ENCODE results near the gene IL23A. TPM values are rescaled to one million over a fixed set of nuclear protein-coding genes. Genes with fewer than 3 reads are reported as not detected.

IL23A gene
- total RNA-seq, 2 experiments from 2014 or later = 2.9 to 12.4 TPM

DNA sequence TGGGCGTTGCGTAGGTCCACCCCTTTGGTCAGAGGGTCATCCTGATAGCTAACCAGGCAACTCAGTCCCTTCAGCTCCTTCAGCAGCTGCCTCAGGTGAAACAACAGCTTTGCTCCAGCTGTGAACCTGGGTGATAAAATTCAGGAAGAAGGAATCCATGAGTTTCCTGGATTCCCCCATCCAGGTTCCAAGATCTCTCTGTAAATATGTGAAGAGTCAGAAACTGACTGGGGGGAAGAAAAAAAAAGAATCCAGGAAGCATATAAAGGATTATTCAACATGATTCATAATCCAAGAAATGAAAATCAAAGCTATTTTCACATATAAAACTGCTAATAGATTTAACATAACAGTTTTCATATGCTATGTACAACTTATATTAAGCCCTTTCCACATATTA is 12.6 kb downstream of the IL23A start:
- H3K36me3 Mint-ChIP-seq = peaks cover 67% of the 10 kb centered on the region

DNA sequence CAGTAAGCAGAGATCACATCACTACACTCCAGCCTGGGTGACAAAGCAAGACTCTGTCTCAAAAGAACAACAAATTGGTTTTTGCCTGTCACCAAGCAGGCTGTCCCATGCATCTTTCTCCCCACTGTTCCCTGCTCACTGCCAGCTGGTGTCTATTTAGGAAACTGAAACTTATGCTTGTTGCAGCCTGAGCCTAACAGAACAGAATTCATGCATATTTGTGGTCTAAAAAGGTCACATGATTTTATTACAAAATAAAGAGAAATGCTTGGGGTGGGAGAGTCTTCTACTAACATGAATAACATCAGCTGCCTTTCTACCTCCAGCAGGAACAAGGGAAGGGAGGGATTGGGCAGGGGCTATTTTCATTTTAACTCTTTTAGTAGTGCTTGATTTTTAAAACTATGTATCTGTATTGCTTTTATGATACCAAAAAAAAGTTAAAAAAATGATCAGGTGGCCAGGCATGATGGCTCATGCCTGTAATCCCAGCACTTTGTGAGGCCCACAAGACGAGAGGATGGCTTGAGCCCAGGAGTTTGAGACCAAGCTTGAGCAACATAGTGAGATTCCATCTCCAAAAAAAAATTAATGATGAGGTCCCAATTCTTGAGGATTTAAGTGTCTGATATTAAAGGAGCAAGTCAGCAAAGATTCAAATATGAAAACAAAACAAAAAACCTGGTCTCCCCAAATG is 20.3 kb downstream of the IL23A start:
- CTCF ChIA-PET = interaction anchor here (0.8 to 4.6 kb wide), 18 partner anchors 11 to 241 kb away, joined by 3 to 21 read pairs (median 5); partner anchors contain the start of genes ANKRD52, CNPY2, COQ10A and ESYT1
- DNase-seq (peak; percentile 52), ATAC-seq (no peak)
- Mint-ChIP-seq H3K36me3 (peaks cover 35% of the 10 kb centered on the region), H3K27me3 (no peaks in the 10 kb centered on the region), H3K9me3 (ENCODE audit: low read depth) (no peaks in the 10 kb centered on the region), H3K4me3 (peak overlapping the region; percentile 93), H3K27ac (peak overlapping the region; percentile 95), H3K4me1 (peaks cover 24% of the 10 kb centered on the region)

More for the DNA sequence above, 12.6 kb downstream of the IL23A start:
- no peak overlapping the region for H3K4me3 Mint-ChIP-seq
- ATAC-seq = no peak
- CTCF ChIA-PET = interaction anchor here (1.4 kb wide), 1 partner anchor 10 kb away, joined by 7 read pairs; the partner anchor contains the start of gene STAT2
- peaks cover 8% of the 10 kb centered on the region for H3K4me1 Mint-ChIP-seq
- H3K9me3 Mint-ChIP-seq (ENCODE audit: low read depth) = no peaks in the 10 kb centered on the region
- no peak for DNase-seq
- H3K27ac Mint-ChIP-seq = no peak overlapping the region
- no peaks in the 10 kb centered on the region for H3K27me3 Mint-ChIP-seq

DNA sequence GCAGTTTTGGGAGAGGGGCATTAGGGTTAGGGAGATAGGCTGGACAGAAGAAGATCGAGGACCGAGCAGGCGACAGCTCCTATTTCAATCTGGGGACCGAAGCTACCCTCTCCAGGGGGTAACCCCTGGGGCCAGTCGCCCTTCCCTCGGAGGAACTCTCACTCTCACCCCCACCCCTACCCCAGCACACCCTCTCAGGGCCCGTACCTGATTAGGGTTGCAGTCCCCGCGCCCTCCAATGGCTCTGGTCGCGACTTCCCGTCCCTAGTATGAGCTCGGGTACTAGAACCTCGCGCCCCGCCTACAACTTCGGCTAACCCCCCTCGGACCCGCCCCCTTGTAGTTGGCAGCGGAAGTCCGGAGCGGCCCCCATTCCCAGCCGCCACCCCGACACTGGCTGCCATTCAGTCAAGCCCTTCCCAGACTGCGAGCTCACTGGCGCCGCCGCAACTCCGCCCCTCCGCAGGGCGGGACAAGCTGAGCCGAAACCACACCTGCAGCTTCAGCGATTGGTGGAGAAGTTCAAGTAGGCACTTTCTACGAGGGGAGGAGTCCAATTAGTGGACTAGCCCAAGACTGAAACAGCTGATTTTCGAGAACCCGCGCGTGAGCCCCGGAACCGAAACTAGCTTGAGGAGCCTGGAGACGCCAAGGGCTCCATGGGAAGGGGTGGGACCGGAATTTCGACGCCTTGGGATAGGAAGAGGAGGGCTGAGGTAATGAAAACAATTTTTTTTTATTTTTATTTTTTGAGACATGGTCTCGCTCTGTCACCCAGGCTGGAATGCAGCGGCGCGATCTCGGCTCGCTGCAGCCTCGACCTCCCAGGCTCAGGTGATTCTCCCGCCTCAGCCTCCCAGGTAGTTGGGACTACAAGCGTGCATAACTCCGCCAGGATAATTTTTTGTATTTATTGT is 21.4 kb downstream of the IL23A start, which contains the start of gene STAT2:
Gene STAT2 (minus strand): TSS at position 257 of the 917 bp plus-strand sequence. CDS start 3,536 bp downstream, outside the sequence.
- DNase-seq (peak; percentile 100), ATAC-seq (peak; percentile 97)
- Mint-ChIP-seq H3K4me3 (peak within 1 kb of the TSS; percentile 93), H3K27me3 (no peaks in the 10 kb centered on the region), H3K9me3 (ENCODE audit: low read depth) (no peaks in the 10 kb centered on the region), H3K4me1 (peaks cover 24% of the 10 kb centered on the region), H3K36me3 (peaks cover 25% of the 10 kb centered on the region), H3K27ac (peak within 1 kb of the TSS; percentile 95)
- CTCF ChIA-PET = interaction anchor here (0.8 to 4.6 kb wide), 24 partner anchors 9 to 276 kb away, joined by 3 to 21 read pairs (median 5); partner anchors contain the start of genes ANKRD52, CNPY2, COQ10A and ESYT1

DNA sequence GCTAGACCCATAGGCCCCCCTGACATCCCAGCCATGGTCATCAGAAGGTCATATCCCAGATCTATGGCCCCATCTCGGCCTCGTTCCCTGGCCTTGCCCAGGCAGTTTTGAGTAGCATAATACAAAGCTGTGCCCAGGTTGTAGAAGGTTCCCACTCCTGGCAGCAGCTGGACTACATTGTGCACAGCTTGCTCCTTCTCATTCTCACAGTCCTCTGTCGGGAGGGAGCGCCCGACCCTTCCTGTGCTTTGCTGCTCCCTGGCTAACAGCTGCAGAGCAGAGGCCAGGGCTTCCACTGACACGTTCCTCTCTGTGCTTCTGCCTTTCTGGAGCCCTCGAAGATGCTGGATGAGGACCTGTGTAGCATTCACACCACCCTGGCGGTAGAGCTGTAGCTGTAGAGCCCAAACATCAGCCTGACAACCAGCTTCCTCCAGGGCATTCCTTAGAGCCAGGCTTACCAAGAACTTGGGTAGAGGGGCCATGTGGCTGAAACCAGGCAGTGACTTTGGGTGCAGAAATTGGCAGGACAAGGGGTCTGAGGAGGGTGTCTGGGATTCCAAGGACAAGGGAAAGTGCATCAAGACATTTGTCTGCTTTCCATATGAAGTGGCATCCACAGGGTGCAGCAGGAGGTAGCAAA is 22.9 kb downstream of the IL23A start:
- DNase-seq (no peak), ATAC-seq (no peak)
- CTCF ChIA-PET = interaction anchor here (1.0 to 4.6 kb wide), 6 partner anchors 10 to 243 kb away, joined by 4 to 21 read pairs (median 6); partner anchors contain the start of genes PAN2, SMARCC2 and ZC3H10
- Mint-ChIP-seq H3K27ac (peak overlapping the region; percentile 95), H3K4me1 (peaks cover 19% of the 10 kb centered on the region), H3K27me3 (no peaks in the 10 kb centered on the region), H3K36me3 (peaks cover 15% of the 10 kb centered on the region), H3K9me3 (ENCODE audit: low read depth) (no peaks in the 10 kb centered on the region), H3K4me3 (peak overlapping the region; percentile 93)

DNA sequence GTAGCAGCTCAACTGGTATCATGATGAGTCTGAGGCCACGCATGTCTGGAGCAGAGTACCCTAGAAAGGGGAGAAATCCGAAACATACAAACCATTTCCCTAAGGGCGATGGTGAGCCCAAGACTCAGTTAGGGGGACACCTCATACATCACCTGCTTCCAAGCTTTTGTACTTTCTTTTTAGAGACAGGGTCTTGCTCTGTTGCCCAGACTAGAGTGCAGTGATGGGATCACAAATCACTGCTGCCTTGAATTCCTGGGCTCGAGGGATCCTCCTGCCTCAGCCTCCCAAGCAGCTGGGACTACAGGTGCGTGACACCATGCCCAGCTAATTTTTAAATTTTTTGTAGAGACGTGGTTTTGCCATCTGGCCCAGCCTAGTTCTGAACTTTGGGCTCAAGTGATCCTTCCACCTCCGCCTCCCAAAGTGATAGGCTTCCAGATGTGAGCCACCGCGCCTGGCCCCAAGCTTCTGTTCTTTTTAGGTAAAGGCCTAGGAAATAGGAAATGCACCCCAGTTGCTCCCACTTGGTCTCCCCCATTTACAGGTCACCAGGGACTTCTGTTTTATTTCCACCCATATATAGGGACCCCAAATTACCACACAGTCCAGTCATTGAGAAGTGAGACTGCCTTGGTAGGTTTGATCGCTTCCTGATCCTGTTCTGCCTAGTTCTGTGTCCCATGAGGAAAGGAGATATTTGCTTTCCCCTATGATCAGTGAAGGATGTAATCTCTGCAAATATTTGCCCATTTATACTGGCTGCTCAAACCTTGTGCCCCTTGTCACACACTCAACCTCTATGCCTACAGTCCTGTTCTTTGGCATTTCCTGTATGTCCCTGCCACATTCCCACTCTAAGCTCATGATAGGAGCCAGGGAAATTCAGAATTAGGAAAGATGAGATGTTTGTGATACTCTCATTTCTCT is 23.7 kb downstream of the IL23A start, which contains the start of gene APOF:
Gene APOF (minus strand): TSS at position 728 of the 930 bp plus-strand sequence. CDS start 112 bp downstream, at position 616.
- Mint-ChIP-seq H3K27ac (peak within 1 kb of the TSS; percentile 54), H3K27me3 (no peaks in the 10 kb centered on the region), H3K36me3 (peaks cover 13% of the 10 kb centered on the region), H3K4me3 (peak within 1 kb of the TSS; percentile 93), H3K9me3 (ENCODE audit: low read depth) (no peaks in the 10 kb centered on the region), H3K4me1 (peaks cover 18% of the 10 kb centered on the region)
- DNase-seq = no peak
- CTCF ChIA-PET = interaction anchor here (1.0 to 4.6 kb wide), 4 partner anchors 29 to 244 kb away, joined by 4 to 21 read pairs (median 7); partner anchors contain the start of genes PAN2, SMARCC2 and ZC3H10
- no peak for ATAC-seq

DNA sequence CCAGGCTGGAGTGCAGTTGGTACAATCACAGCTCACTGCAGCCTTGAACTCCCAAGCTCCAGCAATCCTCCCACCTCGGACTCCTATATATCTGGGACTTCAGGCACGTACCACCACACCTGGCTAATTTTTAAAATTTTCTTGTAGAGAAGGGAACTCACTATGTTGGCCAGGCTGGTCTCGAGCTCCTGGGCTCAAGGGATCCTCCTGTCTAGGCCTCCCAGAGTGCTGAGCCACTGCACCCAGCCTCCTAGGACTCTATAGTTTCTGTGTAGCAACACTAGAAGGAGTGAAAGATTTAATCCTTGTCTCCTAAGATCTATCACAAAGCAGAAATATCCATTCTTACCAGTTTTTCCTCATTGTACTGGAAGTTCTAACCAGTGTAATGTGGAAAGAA is 28.3 kb downstream of the IL23A start:
- H3K9me3 Mint-ChIP-seq (ENCODE audit: low read depth) = no peaks in the 10 kb centered on the region
- DNase-seq (no peak), ATAC-seq (no peak)
- H3K27ac Mint-ChIP-seq = no peak overlapping the region
- no peaks in the 10 kb centered on the region for H3K36me3 Mint-ChIP-seq
- H3K27me3 Mint-ChIP-seq = peaks cover 7% of the 10 kb centered on the region
- CTCF ChIA-PET = no interaction called here
- H3K4me1 Mint-ChIP-seq = no peaks in the 10 kb centered on the region
- H3K4me3 Mint-ChIP-seq = no peak overlapping the region

DNA sequence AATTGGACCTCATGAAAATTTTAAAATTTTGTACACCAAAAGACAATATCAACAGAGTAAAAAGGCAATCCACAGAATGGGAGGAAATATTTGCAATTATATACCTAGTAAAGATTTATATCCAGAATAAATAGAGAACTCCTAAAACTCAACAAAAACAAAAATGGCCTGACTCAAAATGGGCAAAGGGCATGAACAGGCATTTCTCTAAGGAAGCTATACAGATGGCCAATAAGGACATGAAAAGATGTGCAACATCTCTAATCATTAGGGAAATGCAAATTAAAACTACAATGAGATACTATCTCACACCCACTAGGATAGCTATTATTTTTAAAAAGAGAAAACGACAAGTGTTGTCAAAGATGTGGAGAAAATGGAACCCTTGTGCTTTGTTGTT is 34.8 kb downstream of the IL23A start:
- Mint-ChIP-seq H3K9me3 (ENCODE audit: low read depth) (peaks cover 5% of the 10 kb centered on the region), H3K27ac (no peak overlapping the region), H3K36me3 (no peaks in the 10 kb centered on the region), H3K27me3 (peaks cover 15% of the 10 kb centered on the region), H3K4me3 (no peak overlapping the region), H3K4me1 (no peaks in the 10 kb centered on the region)
- CTCF ChIA-PET = no interaction called here
- ATAC-seq = no peak
- DNase-seq = no peak

DNA sequence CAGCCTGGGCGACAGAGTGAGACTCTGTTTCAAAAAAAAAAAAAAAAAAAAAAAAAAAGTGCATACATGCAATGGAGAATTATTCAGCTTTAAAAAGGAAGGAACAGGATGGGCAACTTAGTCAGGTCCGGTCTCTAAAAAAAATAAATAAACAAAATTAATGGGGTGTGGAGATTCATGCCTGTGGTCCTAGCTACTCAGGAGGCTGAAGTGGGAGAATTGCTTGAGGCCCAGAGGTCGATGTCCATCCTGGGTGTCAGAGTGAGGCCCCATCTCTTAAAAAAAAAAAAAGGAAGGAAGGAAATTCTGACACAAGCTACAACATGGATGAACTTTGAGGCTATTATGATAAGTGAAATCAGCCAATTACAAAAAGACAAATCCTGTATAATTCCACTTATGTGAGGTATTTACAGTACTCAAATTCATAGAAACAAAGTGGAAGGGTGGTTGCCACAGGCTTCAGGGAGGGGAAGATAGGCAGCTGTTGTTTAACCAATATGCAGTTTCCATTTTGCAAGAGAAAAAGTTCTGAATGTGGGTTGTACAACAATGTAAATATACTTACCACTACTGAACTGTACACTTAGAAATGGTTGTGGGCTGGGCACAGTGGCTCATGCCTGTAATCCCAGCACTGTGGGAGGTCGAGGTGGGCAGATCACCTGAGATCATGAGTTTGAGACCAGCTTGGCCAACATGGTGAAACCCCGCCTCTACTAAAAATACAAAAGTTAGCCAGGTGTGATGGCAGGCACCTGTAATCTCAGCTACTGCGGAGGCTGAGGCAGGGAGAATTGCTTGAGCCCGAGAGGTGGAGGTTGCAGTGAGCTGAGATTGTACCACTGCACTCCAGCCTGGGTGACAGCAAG is 36.3 kb downstream of the IL23A start:
- H3K4me1 Mint-ChIP-seq = no peaks in the 10 kb centered on the region
- CTCF ChIA-PET = interaction anchor here (1.2 kb wide), 1 partner anchor 54 kb away, joined by 3 read pairs; no protein-coding TSS in a partner anchor
- no peak overlapping the region for H3K4me3 Mint-ChIP-seq
- ATAC-seq (no peak), DNase-seq (no peak)
- peaks cover 15% of the 10 kb centered on the region for H3K27me3 Mint-ChIP-seq
- no peaks in the 10 kb centered on the region for H3K36me3 Mint-ChIP-seq
- no peak overlapping the region for H3K27ac Mint-ChIP-seq
- H3K9me3 Mint-ChIP-seq (ENCODE audit: low read depth) = peaks cover 5% of the 10 kb centered on the region

DNA sequence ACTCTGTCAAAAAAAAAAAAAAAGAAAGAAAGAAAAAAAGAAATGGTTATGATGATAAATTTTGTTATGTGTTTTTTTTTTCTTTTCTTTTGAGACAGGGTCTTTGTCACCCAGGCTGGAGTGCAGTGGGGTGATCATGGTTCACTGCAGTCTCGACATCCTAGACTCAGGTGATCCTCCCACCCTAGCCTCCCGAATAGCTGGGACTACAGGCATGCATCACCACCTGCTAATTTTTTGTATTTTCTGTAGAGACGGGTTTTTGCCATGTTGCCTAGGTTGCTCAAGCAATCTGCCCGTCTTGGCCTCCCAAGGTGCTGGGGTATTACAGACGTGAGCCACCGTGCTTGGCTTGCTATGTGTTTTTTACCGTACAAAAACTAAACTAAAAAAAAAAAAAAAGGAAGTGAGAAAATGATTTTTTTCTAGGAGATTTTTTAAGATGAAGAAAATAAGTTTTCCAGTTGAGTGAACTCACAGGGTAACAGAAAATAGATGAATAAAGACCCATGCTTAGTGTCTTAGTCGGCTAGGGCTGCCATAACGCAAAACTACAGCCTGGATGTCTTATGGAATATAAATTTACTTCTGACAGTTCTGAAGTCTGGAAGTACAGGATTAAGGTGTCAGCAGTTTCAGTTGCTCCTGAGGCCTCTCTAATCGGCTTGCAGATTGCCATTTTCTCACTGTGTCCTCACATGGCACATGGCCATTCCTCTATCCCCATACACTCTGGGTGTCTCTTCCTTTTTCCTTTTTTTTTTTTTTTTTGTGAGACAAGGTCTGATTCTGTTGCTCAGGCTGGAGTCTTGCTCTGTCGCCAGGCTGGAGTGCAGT is 37.1 kb downstream of the IL23A start:
- no peak overlapping the region for H3K4me3 Mint-ChIP-seq
- ATAC-seq (no peak), DNase-seq (no peak)
- CTCF ChIA-PET = no interaction called here
- H3K27ac Mint-ChIP-seq = no peak overlapping the region
- H3K36me3 Mint-ChIP-seq = no peaks in the 10 kb centered on the region
- H3K4me1 Mint-ChIP-seq = no peaks in the 10 kb centered on the region
- H3K9me3 Mint-ChIP-seq (ENCODE audit: low read depth) = peaks cover 5% of the 10 kb centered on the region
- H3K27me3 Mint-ChIP-seq = peaks cover 17% of the 10 kb centered on the region

DNA sequence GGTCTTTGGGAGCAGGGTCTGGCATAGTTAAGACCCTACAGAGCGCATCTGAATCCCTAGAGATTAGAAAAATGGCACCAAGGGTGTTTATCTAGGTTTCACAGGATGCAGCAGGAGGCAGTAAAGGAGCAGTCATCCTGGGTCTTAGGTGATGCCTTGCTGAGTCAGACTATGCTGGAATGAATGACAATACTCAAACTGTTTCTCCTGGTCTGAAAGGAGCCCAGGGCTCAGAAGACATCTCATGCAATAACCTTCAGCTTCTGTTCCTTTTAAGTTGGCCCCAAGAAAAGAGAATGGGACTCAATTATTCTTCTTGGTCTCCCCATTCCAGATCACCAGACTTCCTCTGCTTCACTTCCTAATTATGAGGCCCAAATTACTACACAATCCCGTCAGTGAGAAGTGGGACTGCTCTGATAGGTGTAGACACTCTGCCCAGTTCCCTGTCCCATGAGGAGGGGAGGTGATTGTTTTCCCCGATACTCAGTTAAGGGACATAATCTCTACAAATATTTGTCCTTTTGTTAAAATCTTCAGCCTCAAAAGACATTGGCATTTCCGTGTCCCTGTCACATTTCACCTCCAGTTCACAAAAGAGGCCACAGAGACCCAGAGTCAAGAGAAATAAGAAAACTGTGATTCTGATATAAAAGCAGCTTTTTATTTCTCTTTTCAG is 38.8 kb downstream of the IL23A start:
- ATAC-seq (no peak), DNase-seq (no peak)
- H3K36me3 Mint-ChIP-seq = no peaks in the 10 kb centered on the region
- H3K4me3 Mint-ChIP-seq = no peak overlapping the region
- no peaks in the 10 kb centered on the region for H3K4me1 Mint-ChIP-seq
- H3K27me3 Mint-ChIP-seq = peaks cover 15% of the 10 kb centered on the region
- CTCF ChIA-PET = interaction anchor here (0.8 to 1.9 kb wide), 2 partner anchors 38 to 87 kb away, joined by 4 read pairs; no protein-coding TSS in a partner anchor
- peaks cover 5% of the 10 kb centered on the region for H3K9me3 Mint-ChIP-seq (ENCODE audit: low read depth)
- no peak overlapping the region for H3K27ac Mint-ChIP-seq
